GM18526 (cell line): ENCODE results near the gene PTGES2.

Source experiments
- POLR2A ChIP-seq: IDR thresholded peaks from 3 replicates; pipeline ENCODE4 v1.6.1; 2011; ENCODE audit not compliant: insufficient read length; ENCODE audit errors: extremely low read depth

The PTGES2 gene

GRCh38 chr9:128102861-128103588, 24.5 kb downstream of the PTGES2 start:
- no peak for TF ChIP-seq POLR2A

- no peak for TF ChIP-seq POLR2A
These were observed 25.3 kb downstream of the PTGES2 start for GRCh38 chr9:128102196-128102595.

GRCh38 chr9:128101690-128102089, 25.8 kb downstream of the PTGES2 start:
- no peak for TF ChIP-seq POLR2A

- no peak for TF ChIP-seq POLR2A
These were observed 26.3 kb downstream of the PTGES2 start for GRCh38 chr9:128101231-128101661.

- no peak for TF ChIP-seq POLR2A
These were observed 26.9 kb downstream of the PTGES2 start for GRCh38 chr9:128100581-128100980.

- no peak for TF ChIP-seq POLR2A
These were observed 27.5 kb downstream of the PTGES2 start for GRCh38 chr9:128099932-128100491.

GRCh38 chr9:128099231-128099931, 28.1 kb downstream of the PTGES2 start:
- no peak for TF ChIP-seq POLR2A

GRCh38 chr9:128098297-128099230, 29.0 kb downstream of the PTGES2 start:
- TF ChIP-seq POLR2A = no peak

GRCh38 chr9:128097543-128098296, 29.8 kb downstream of the PTGES2 start:
- no peak for TF ChIP-seq POLR2A

GRCh38 chr9:128096616-128097536, 30.7 kb downstream of the PTGES2 start:
- no peak for TF ChIP-seq POLR2A

GRCh38 chr9:128094950-128095544, 32.5 kb downstream of the PTGES2 start:
- no peak for TF ChIP-seq POLR2A

- TF ChIP-seq POLR2A = no peak
These were observed 33.2 kb downstream of the PTGES2 start for GRCh38 chr9:128094166-128094949.

GRCh38 chr9:128093011-128093410, 34.5 kb downstream of the PTGES2 start:
- no peak for TF ChIP-seq POLR2A
